Activated CD4-positive, alpha-beta T cell treated with anti-CD3 and anti-CD28 coated beads for 4 hours (primary cell): ENCODE data around the gene LYG1.
A peak's percentile ranks its signal among the peaks of the same experiment; 100 is the strongest.
"Not testable (repeated sequence)": the region's sequence is repeated elsewhere in the genome, so short reads cannot be mapped to it uniquely, and the experiment has no call there.

Experiments used
- DNase-seq, 2 donors: peaks; one replicate each; pipeline ENCODE4 v3.0.0-alpha.2; 2020

LYG1 gene

GRCh38 chr2:99301097-99301496, at the start of gene LYG1:
Gene LYG1, minus strand, starts transcription at chr2:99301197. Its CDS starts 5,527 bp downstream, at chr2:99295670.
- not testable (repeated sequence) for DNase-seq

DNA sequence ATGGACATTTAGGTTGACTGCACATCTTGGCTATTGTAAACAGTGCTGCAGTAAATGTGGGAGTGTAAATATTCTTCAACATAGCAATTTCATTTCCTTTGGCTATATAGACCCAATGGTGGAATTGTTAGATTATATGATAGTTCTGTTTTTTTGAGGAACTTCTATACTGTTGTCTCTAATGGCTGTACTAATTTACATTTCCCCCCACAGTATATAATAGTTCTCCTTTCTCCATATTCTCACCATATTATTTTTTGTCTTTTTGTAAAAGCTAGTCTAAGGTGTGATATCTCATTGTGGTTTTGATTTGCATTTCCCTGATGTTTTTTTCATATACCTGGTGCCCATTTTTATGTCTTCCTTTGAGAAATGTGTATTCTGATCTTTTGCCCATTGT, 49.2 kb upstream of the LYG1 start:
- no peak for DNase-seq

DNA sequence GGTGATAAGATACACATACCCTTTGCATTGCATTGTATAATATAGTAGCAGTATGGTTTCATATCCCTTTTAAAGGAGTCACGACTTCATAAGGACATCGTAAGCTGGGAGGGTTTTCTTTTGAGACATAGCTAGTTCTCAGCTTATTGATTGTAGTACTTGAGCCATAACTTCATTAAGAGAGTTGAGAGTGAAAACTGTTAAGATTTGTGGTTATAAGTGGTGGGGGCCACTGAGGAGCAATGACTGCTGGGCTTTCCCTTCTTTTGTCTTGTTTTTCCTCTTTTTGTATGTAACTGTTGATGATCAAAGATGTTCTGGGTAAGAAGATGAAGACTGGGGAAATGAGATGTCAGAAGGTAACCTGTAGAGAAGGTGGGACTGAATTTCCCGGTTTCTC, 47.2 kb upstream of the LYG1 start:
- no peak for DNase-seq

DNA sequence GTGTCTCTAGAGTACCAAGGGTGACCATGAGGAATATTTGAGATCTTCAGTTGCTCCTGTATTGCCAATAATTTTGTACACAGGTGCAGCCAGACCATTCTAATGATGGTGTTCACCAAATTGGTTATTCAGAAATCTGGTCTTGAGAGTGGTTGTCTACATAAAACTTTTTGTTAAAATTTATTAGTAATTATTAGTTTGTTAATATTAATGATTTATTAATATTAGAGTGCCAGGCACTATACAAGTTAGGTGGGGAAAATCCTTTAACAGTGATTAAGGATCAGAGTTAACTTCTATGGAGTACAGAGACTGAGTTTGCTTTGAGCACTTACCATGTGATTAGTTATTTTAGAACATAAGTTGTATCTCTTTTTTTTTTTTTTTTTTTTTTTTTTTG, 45.2 kb upstream of the LYG1 start:
- no peak for DNase-seq

DNA sequence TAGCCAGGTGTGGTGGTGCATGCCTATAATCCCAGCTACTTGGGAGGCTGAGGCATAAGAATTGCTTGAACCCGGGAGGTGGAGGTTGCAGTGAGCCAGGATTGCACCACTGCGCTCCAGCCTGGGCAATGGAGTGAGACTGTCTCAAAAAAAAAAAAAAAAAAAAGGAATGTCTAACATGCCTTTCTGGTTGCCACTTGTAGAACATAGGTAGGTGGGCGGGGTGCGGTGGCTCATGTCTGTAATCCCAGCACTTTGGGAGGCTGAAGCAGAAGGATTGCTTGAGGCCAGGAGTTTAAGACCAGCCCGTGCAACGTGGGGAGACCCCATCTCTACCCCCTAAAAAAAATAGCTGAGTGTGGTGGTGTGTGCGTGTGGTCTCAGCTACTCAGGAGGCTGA, 44.4 kb upstream of the LYG1 start:
- DNase-seq = not testable (repeated sequence)

GRCh38 chr2:99342536-99342935, 41.5 kb upstream of the LYG1 start:
- no peak for DNase-seq

DNA sequence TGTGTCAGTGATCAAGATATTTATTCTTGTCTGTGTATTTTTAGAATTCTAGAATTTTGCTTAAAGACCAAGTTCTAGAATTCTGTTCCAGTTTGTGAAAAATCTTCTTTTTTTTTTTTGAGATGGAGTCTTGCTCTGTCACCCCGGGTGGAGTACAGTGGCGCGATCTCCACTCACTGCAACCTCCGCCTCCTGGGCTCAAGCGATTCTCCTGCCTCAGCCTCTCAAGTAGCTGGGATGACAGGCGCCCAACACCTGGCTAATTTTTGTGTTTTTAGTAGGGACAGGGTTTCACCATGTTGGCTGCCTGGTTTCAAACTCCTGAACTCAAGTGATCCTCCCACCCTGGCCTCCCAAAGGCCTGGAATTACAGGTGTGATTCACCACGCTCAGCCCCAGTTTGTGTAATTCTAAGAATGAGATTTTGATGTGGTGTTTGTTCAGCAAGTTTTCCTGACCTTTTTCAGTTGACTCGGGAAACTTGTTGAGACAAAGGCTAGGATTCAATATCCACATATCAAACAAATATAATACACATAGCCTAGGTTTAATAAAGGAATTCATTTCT, 39.8 kb upstream of the LYG1 start:
- no peak for DNase-seq

- peak; percentile 1 to 5 for DNase-seq
Measured at GRCh38 chr2:99338029-99338585, 37.1 kb upstream of the LYG1 start.

DNA sequence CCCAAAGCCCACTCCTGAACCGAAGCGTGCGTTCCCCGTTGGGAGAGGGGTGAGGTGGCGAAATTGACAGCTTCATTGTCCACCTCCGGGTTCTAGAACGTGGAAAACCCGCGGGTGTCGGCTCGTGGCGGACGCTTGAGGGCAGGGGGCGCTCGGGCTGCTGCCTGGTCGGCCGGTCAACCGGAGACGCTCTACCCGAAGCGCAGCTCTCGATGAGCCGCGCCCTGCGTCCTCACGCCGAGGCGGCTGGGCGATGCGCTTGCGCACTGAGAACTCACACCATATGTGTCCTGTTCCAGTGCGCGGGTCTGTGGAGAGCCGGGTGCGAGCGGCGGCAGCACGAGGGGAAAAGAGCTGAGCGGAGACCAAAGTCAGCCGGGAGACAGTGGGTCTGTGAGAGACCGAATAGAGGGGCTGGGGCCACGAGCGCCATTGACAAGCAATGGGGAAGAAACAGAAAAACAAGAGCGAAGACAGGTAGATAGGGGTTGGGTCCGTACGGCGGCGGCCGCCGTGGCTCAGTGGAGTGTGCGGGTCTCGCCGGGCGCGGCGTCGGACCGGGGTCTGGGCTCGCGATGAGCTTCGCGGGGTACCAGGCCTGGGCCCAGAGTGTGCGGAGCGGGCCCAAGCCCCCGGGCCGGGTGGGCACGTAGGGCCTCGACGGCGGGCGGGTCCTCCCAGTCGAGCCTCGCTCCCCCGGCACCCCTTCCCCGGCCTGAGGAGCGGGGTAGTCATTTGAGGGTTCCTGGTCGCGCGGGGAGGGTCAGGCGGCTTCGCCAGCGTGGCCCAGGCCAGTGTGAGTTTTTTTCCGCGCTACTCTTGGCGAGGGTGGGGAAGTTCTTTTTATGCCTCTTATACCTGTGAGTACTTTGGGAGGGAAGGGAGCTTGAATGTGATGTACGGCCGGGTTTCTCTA, 36.4 kb upstream of the LYG1 start, which contains the start of gene EIF5B:
TSS of gene EIF5B (plus strand) at position 277 of the 916 bp plus-strand sequence. CDS start at position 443, 166 bp downstream.
- peak; percentile 91 to 95 for DNase-seq

DNA sequence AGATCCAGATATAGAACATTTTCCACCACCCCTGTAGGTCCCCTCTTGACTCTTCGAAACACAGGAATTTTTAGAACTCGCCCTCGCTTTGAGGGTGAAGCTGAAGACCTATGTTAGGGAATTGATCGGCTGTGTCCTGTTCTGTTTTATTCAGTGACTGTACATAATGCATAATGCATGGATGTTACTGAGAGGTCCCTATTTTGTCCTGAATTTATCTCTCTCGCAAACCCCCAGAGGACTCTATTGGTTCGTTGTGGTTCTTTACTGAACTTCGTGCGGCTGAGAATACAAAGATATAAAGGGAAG, 35.8 kb upstream of the LYG1 start:
- DNase-seq = no peak

GRCh38 chr2:99335911-99336803, 35.2 kb upstream of the LYG1 start, which contains the start of gene TXNDC9:
Gene TXNDC9, minus strand, starts transcription at chr2:99336333. Its CDS starts 3,123 bp downstream, at chr2:99333210.
- peak; percentile 97 to 98 for DNase-seq

DNA sequence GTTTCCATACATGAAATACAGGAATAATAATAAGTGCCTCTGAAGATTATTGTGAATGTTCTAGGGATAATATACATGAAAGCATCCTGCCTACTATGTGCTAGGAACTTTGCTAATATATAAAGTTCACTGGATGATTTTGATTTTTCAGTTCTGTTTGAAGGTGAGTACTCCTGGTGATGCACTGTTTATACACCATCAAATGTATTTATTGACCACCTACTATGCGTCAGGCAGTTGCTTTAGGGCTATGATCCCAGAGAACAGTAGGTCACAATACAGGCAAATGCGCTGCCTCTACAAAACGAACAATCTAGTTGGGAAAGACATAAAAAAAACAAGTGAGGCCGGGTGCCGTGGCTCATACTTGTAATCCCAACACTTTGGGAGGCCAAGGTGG, 24.4 kb upstream of the LYG1 start:
- DNase-seq = no peak

DNA sequence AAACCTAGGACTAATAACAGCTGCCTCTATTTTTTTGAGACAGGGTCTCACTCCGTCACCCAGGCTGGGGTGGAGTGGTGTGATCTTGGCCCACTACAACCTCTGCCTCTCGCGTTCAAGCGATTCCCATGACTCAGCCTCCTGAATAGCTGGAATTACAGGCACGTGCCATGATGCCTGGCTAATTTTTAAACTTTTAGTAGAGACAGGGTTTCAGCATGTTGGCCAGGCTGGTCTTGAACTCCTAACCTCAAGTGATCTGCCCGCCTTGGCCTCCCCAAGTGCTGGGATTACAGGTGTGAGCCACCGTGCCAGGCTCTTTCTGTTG, 16.8 kb upstream of the LYG1 start:
- DNase-seq = not testable (repeated sequence)

DNA sequence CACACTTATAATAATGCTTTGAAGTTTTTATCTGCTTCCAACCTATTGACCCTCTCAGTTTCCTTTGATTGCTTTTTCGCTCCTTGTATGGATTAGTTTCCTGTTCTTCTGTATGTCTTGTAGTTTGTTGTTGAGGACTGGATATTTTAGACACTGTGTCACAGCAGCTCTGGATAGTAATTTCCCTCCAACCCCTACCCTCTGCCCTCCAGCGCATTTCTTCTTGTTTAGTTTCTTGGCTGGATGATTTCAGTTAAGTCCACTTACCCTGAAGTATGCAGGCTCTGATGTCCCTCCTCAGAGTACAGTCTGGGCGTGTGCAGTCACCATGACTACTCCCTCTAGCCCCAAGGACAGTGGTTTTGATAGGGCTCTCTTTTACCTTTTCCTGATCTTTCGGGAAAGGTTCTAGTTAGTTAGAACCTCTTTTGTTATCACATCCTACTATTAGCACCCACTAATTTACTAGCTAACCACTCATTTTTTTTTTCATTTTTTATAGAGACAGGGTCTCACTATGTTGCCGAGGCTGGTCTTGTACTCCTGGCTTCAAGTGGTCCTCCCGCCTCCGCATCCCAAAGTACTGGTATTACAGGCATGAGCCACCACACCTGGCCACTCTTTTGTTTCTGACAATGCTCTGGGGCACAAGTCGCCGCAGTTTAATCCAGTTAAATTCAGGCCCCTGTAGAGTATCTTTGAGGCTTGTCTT, 16.3 kb upstream of the LYG1 start:
- DNase-seq = no peak

GRCh38 chr2:99299580-99299979, 1.4 kb downstream of the LYG1 start:
- no peak for DNase-seq

- DNase-seq = no peak
Measured at GRCh38 chr2:99297994-99298393, 3.0 kb downstream of the LYG1 start.

- DNase-seq = no peak
Measured at GRCh38 chr2:99285526-99285925, 15.5 kb downstream of the LYG1 start.

- no peak for DNase-seq
Measured at GRCh38 chr2:99279969-99280695, 20.9 kb downstream of the LYG1 start.

GRCh38 chr2:99278793-99279291, 22.2 kb downstream of the LYG1 start:
- DNase-seq = no peak

GRCh38 chr2:99278195-99278765, 22.7 kb downstream of the LYG1 start:
- DNase-seq = not testable (repeated sequence)

DNA sequence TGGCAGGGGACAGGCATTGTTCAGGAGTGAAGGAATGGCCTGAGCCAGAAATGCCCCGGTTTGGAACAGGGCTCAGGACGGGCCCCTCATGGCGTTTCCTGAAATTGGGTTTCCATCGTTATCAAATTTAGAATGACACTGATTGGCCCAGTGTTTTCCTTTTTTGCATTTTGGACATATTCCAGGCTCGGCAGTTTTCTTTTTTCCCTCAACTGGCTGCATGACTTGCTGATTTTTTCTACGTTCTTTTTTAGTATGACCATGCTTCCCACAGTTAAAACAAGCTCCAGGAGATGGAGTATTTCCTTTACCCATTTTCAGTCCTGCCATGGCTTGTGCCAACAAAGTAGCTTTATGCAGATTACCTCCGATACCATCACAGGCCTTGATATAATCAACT, 25.1 kb downstream of the LYG1 start:
- DNase-seq = no peak
